NCI-H2171 treated with DMSO at 0.1 percent for 48 hours (cell line): Measurements from ENCODE around the gene RNF20.
"Not testable (repeated sequence)": the region's sequence is repeated elsewhere in the genome, so short reads cannot be mapped to it uniquely, and the experiment has no call there.

ENCODE experiments used
- DNase-seq: peaks from one replicate; lab custom pipeline; 2025; lab: John Stamatoyannopoulos, UW

Gene RNF20, protein sequence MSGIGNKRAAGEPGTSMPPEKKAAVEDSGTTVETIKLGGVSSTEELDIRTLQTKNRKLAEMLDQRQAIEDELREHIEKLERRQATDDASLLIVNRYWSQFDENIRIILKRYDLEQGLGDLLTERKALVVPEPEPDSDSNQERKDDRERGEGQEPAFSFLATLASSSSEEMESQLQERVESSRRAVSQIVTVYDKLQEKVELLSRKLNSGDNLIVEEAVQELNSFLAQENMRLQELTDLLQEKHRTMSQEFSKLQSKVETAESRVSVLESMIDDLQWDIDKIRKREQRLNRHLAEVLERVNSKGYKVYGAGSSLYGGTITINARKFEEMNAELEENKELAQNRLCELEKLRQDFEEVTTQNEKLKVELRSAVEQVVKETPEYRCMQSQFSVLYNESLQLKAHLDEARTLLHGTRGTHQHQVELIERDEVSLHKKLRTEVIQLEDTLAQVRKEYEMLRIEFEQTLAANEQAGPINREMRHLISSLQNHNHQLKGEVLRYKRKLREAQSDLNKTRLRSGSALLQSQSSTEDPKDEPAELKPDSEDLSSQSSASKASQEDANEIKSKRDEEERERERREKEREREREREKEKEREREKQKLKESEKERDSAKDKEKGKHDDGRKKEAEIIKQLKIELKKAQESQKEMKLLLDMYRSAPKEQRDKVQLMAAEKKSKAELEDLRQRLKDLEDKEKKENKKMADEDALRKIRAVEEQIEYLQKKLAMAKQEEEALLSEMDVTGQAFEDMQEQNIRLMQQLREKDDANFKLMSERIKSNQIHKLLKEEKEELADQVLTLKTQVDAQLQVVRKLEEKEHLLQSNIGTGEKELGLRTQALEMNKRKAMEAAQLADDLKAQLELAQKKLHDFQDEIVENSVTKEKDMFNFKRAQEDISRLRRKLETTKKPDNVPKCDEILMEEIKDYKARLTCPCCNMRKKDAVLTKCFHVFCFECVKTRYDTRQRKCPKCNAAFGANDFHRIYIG

GRCh38 chr9:101533334-101534204 is at the start of gene RNF20:
RNF20 (plus strand) TSS chr9:101533853; CDS start chr9:101535424, 1,571 bp downstream.
- peak; percentile 99 for DNase-seq

DNA sequence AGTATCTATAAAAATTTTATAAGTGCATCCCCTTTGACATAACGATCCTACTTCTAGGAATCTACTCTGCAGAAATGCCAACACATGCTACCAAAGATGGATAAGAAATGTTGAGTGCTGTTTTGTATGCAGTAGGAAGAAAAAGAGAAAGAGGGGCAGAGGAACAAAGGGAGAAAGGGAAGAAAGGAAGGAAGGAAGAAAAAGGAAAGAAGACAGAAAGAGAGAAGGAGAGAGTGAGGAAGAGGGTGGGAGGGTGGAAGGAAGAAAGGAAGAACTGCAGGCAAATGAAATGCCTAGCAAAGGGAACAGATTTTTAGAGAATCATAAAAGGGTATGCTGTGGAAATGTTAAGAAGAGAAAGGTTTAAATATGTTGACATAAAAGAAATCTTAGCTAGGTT is 49.6 kb upstream of the RNF20 start:
- no peak for DNase-seq

DNA sequence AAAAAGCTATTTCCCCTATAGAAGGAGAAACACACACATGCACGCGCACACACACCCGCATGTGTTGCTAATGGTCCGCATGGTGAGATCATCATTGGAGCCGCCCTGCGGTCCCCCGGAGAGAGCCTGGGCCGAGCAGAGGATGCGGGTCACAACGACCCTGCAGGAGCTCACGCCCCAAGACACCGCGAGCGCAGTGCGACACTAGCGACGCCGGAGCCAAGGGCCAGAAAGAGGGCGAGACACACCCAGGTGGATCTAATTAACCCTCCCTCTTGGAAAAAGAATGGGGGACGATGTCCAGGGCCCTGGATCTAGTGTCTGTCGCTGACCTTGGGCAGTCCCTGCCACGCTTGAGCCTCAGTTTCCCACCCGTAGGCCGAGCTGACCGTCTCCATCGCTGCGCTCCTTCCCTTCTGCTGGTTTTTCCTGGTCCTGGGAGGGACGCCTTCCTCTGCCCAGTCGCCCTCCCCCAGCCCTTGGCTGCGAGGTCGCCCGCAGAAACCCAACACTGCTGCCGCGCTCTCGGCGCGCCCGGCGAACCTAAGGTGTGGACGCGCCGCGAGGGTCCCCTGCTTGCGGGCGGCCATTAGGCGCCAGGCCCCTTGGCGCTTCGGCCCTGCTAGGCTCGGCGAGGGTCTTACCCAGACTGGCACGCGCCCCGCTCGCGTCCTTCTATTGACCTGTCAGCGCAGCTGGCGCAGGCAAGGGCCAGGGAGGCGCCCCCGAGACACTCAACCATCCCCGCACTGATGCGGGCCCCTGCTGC is 47.5 kb upstream of the RNF20 start:
- peak; percentile 63 for DNase-seq

- DNase-seq, result peak; percentile 88
These were observed 46.8 kb upstream of the RNF20 start for GRCh38 chr9:101486693-101487442.

DNA sequence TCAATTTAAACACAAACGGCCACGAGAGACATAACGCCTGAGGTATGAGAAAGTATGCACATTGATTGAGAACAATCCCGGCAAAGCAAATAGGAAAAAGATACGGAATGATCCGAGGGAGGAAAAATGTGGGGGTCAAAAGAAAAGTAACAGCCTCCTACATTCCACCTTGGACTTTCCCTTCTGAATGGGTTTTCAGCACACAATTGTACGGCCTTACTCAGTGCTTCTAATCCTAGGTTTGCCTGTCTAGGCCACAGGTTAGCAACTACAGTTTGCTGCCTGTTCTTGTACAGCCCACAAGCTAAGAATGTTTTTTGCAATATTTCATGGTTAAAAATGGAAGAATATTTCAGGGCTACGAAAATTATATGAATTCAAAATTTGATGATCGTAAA is 46.2 kb upstream of the RNF20 start:
- no peak for DNase-seq

DNA sequence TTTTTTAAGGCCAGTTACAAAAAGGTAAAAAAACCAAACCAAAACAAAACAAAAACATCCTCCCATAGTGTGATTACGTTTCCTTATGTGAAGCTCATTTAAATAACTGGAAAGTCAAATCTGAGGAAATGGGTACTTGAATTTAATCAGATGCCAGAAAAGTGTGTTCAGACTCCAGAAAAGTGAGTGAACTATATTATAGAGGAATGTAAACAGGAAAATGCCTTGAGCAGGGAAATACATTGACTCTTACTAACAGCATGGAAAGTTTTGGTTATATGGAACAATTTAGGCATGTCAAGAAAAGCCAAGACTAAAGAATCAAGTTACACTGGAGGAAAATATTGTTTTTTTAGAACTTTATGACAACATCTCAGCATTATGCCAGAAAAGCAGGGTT is 37.8 kb upstream of the RNF20 start:
- DNase-seq, result no peak

GRCh38 chr9:101498323-101498722 is 35.3 kb upstream of the RNF20 start:
- no peak for DNase-seq

GRCh38 chr9:101504188-101504587 is 29.5 kb upstream of the RNF20 start:
- no peak for DNase-seq

DNA sequence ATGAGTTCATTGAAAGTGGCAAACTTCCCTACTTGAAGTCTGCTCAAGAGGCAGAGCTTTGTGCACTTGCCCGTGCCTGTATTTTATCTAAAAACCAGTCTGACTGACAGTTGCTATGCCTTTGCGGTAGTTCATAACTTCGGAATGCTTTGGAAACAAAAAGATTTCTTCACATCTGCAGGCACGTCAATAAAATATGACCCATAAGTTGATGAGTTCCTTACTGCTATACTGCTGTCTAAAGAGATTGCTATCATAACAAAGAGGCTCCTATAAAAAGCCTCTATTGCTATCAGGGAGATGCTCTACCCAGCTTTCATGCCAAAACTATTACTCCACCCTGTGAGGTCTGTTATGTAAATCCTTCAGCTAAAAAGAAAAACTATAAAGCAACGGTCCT is 25.4 kb upstream of the RNF20 start:
- no peak for DNase-seq

DNA sequence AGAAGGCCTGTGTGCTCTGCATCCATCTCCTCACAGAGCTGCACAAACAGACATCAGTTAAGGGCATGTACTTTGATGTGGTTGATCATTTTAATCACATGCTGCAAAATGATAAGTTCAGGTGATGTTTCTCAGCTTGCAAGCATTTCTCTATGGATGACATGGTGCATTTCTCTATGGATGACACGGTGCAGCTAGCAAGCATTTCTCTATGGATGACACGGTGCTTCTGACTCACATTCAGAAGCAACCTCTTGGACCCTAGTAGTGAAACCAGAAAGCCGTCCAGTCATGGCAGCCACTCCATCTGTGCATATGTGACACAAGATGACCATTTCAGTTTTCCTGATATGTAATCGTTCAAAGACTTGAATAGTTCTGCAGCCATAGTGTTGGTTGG is 24.1 kb upstream of the RNF20 start:
- DNase-seq, result no peak

DNA sequence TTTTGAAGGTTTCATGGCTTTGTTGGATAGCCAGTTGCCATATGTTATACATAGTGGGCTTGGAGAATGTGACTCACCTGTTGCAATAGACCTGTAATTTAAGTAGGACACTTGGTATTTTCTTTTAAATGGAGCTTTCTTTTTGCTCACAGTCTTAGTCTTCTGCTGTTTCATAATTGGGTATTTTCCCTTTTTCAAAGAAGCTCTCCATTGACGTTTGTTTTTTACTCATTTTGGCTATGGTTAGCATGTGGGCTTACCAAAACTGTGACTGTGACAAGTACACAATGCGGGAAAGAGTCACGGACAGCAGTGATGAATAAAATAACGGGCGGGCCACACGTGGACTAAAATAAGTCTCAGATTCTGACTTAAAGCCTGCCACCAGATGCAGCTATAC is 23.2 kb upstream of the RNF20 start:
- DNase-seq, result no peak

- DNase-seq, result no peak
These were observed 22.6 kb upstream of the RNF20 start for GRCh38 chr9:101511009-101511408.

DNA sequence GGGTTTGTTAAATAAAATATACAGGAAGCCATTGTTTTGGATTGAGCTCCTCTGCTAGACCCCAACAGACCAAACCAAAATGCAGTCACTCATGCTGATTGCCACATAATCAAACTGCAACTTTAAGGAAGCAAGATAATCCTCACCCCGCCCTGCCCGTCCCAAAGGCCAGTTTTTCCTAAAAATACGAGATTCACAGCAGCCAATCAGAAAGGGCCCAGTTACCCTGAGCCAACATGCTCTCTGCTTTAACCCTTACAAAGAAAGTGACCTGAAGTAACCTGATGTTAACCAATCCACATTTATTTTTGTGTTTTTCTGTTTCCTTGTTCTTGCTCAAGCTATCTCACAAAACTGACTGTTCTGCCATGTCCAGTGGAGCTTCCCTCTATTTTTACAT is 21.5 kb upstream of the RNF20 start:
- DNase-seq, result no peak

DNA sequence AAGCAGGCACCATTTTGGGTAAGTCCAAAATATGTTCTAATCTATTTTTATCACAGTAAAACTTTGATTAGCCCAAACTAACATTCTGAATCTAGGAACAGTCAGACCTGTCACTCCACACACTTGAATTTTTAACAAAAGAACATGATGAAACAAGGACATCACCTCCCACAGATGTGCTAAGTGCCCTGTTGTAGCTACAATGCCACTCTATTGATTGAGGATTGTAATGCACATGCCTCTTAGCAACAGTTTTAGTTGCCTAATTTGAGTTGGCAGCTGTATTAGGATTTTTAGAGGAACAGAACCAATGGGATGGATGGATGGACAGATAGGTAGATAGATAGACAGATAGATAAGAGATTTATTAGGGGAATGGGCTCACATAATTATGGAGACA is 20.3 kb upstream of the RNF20 start:
- no peak for DNase-seq

- no peak for DNase-seq
These were observed 19.6 kb upstream of the RNF20 start for GRCh38 chr9:101514071-101514470.

DNA sequence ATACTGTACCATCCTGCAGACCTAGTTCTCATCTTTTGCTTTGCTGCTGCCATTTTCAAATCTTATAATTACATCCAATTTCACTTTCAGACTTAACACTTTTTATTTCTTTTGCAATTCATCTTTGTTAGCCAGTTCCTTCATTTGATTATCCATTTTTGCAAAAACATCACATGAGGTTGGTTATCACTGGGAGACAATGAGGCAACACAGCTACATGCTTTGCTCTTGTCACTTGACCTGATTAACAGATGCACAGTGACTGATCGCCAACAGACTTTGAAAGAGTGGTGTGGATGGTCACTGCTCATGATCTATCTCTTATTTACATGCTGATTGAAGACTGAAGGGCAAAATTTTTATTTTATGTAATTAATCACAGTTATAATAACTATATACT is 17.0 kb upstream of the RNF20 start:
- no peak for DNase-seq

DNA sequence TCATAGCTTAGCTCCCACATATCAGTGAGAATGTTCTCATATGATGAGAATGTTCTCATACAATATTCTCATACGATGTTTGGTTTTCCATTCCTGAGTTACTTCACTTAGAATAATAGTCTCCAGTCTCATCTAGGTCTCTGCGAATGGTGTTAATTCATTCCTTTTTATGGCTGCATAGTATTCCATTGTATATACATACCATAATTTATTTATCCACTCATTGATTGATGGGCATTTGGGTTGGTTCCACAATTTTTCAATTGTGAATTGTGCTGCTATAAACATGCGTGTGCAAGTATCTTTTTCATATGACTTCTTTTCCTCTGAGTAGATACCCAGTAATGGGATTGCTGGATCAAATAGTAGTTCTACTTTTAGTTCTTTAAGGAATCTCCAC is 15.2 kb upstream of the RNF20 start:
- not testable (repeated sequence) for DNase-seq

DNA sequence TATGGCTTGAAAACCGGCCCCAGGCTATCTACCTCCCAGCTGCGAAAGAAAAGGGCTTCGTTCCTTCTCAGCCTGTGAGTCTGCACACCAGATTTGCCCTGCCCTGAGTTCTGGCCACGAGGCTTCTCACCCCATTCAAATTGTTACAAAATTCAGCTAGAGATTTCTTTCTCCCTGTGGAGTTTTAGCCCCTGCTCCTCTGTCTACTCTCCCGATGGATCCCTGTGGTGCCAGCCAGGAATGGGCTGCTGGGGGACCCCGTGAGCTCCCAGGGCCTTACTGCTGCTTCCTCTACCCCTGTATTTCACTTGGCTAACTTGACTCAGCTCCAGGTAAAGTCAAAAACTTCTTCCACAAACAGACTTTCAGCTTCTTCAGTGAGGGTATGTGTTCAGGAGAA is 9.3 kb upstream of the RNF20 start:
- no peak for DNase-seq

DNA sequence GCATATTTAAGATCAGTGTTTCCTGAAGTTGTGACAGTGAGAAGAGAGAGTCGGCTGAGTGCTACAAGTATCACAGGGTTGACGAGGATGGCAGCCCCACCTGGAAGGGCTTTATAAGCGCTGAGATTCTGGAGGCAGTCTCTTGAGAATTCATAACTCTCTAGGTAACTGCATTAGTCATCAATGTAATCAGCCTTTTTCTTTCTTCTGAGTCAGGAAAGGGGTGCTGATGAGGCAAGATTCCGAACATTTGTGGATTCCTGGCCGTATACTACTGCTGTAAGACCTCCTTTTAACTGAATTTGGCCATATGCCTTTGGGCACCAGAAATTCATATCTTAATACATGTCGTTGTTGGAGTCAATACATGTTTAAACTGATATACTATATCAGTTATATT is 6.6 kb upstream of the RNF20 start:
- no peak for DNase-seq

GRCh38 chr9:101528015-101528414 is 5.6 kb upstream of the RNF20 start:
- no peak for DNase-seq
